ENCODE measurements around the gene TMEM132D.

DNA sequence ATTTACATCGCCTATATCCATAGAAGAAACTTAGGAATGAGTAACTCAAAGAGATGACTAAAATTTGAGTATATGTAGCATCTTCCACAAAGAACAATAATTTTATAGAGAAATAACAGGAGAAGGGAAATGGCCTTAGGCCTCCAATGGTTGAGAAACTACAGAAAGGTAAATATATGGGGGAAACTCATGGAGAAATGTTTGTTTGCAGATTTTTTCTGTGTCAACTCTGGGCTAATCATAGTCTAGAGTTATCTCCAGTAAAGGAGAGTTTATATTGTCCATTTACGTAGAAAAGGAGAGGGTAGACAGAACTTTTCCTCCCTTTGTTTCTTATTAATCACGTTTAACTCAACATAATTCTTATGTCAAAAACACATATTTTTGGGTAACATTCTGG, 806.4 kb downstream of the TMEM132D start:
- TF ChIP-seq SP4 (IDR thresholded peaks at IDR 0.05; ENCODE audit: low read length) (no peak), RAD21 (IDR thresholded peaks at IDR 0.05 in 1 of 2, conservative IDR thresholded peaks at IDR 0.05 in 1 of 2; ENCODE audit: low read depth in 2 of 2, low read length in 2 of 2) (no peak), SP1 (IDR thresholded peaks at IDR 0.05; ENCODE audit: low read depth, low read length) (no peak)
- TF ChIP-seq, protein P1, sequence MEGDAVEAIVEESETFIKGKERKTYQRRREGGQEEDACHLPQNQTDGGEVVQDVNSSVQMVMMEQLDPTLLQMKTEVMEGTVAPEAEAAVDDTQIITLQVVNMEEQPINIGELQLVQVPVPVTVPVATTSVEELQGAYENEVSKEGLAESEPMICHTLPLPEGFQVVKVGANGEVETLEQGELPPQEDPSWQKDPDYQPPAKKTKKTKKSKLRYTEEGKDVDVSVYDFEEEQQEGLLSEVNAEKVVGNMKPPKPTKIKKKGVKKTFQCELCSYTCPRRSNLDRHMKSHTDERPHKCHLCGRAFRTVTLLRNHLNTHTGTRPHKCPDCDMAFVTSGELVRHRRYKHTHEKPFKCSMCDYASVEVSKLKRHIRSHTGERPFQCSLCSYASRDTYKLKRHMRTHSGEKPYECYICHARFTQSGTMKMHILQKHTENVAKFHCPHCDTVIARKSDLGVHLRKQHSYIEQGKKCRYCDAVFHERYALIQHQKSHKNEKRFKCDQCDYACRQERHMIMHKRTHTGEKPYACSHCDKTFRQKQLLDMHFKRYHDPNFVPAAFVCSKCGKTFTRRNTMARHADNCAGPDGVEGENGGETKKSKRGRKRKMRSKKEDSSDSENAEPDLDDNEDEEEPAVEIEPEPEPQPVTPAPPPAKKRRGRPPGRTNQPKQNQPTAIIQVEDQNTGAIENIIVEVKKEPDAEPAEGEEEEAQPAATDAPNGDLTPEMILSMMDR (IDR thresholded peaks at IDR 0.05; ENCODE audit: control extremely low read depth in 1 of 3, insufficient read depth in 1 of 3, low read depth in 1 of 3, low read length in 3 of 3): no peak
- TF ChIP-seq, protein P2, sequence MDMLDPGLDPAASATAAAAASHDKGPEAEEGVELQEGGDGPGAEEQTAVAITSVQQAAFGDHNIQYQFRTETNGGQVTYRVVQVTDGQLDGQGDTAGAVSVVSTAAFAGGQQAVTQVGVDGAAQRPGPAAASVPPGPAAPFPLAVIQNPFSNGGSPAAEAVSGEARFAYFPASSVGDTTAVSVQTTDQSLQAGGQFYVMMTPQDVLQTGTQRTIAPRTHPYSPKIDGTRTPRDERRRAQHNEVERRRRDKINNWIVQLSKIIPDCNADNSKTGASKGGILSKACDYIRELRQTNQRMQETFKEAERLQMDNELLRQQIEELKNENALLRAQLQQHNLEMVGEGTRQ (IDR thresholded peaks at IDR 0.05; ENCODE audit: low read length): no peak

All from H1 (cell line).